H1 (cell line): ENCODE data around the gene SPC25.
"Not testable (repeated sequence)": the region's sequence is repeated elsewhere in the genome, so short reads cannot be mapped to it uniquely, and the experiment has no call there.

Experiments used
- ASH2L ChIP-seq: fragments of 200-600, 300-600 bp; sonication (generic); IDR thresholded peaks from one replicate; pipeline ENCODE4 v1.7.1; 2017; ENCODE audit warnings: low read length
- CTCF ChIP-seq, 3 experiments: IDR thresholded peaks; 1 replicate in 2 of 3; 2 replicates in 1 of 3; pipeline versions ENCODE4 v1.5.1 to v1.6.1; 2011; ENCODE audit warnings: low read length in 3 of 3, mild to moderate bottlenecking in 3 of 3, inconsistent platforms in 2 of 3, low read depth in 1 of 3, moderate library complexity in 1 of 3; ENCODE audit not compliant: insufficient read depth in 1 of 3; ENCODE audit errors: control extremely low read depth in 1 of 3
- FOSL1 ChIP-seq: IDR thresholded peaks from 2 replicates; pipeline ENCODE4 v1.6.1; 2011; ENCODE audit warnings: mild to moderate bottlenecking, low read depth, low read length, moderate library complexity; ENCODE audit not compliant: insufficient read depth
- KDM1A ChIP-seq: fragments of 200-600, 300-600 bp; sonication (generic); IDR thresholded peaks from 2 replicates; pipeline ENCODE4 v1.7.1; 2016; ENCODE audit warnings: mild to moderate bottlenecking, low read length, borderline replicate concordance
- POLR2A ChIP-seq, 2 experiments: IDR thresholded peaks; 1 replicate in 1 of 2; 2 replicates in 1 of 2; pipeline ENCODE4 v1.6.1; 2011; ENCODE audit warnings: low read depth in 2 of 2, low read length in 2 of 2, mild to moderate bottlenecking in 2 of 2; ENCODE audit errors: control extremely low read depth in 1 of 2
- POLR2AphosphoS5 ChIP-seq: IDR thresholded peaks from 2 replicates; pipeline ENCODE4 v1.6.1; 2011; ENCODE audit warnings: low read depth, low read length
- RFX5 ChIP-seq: IDR thresholded peaks from 2 replicates; pipeline ENCODE4 v1.6.1; 2011; ENCODE audit warnings: low read depth, low read length, improper control_type of control experiment, borderline replicate concordance

GRCh38 chr2:168932174-168932573 is 41.9 kb upstream of the SPC25 start:
- TF ChIP-seq RFX5; POLR2A (IDR thresholded peaks at IDR 0.05; ENCODE audit: control extremely low read depth in 1 of 2, low read depth in 2 of 2, low read length in 2 of 2); FOSL1; POLR2AphosphoS5; CTCF (IDR thresholded peaks at IDR 0.05; ENCODE audit: control extremely low read depth in 1 of 3, insufficient read depth in 1 of 3, low read depth in 1 of 3, low read length in 3 of 3); ASH2L: not testable (repeated sequence)
- TF ChIP-seq KDM1A: 0 out of 2 replicates have a peak, but pooled peaks have one; percentile 39
